ENCODE results near the gene C8G.

C8G gene

GRCh38 chr9:136956604-136957003, 11.6 kb downstream of the C8G start:
- no peak overlapping the region for H3K4me3 ChIP-seq
- no peaks in the 10 kb centered on the region for H3K36me3 ChIP-seq
- no peak overlapping the region for H3K9ac ChIP-seq
- TF ChIP-seq Cebpa-rat (IDR thresholded peaks at IDR 0.05), result no peak
- H3K4me1 ChIP-seq, result peaks cover 0 to 10% (median 5%) of the 10 kb centered on the region in 10 experiments; a peak in 8 of 20 replicates
- H3K4me2 ChIP-seq, result no peak overlapping the region
- no peaks in the 10 kb centered on the region for H3K27me3 ChIP-seq
- H3K9me3 ChIP-seq (replicated peaks in 1 of 11), result peaks cover 0 to 4% (median 0%) of the 10 kb centered on the region in 11 experiments; a peak in 1 of 22 replicates
- H3K27ac ChIP-seq, result no peak overlapping the region
- H4K20me1 ChIP-seq, result no peaks in the 10 kb centered on the region; a peak in 1 of 22 replicates

- H3K27ac ChIP-seq, result no peak overlapping the region
- H3K36me3 ChIP-seq, result no peaks in the 10 kb centered on the region
- no peak for TF ChIP-seq Cebpa-rat (IDR thresholded peaks at IDR 0.05)
- H3K4me2 ChIP-seq, result no peak overlapping the region
- H3K4me1 ChIP-seq, result peaks cover 0 to 10% (median 5%) of the 10 kb centered on the region in 10 experiments; a peak in 8 of 20 replicates
- H3K9ac ChIP-seq, result no peak overlapping the region
- H4K20me1 ChIP-seq, result no peaks in the 10 kb centered on the region; a peak in 1 of 22 replicates
- no peaks in the 10 kb centered on the region for H3K27me3 ChIP-seq
- no peak overlapping the region for H3K4me3 ChIP-seq
- H3K9me3 ChIP-seq (replicated peaks in 1 of 11), result peaks cover 0 to 4% (median 0%) of the 10 kb centered on the region in 11 experiments; a peak in 1 of 22 replicates
Measured at GRCh38 chr9:136957461-136957860, 12.4 kb downstream of the C8G start.

- no peak overlapping the region for H3K4me3 ChIP-seq
- no peaks in the 10 kb centered on the region for H3K27me3 ChIP-seq
- H3K9me3 ChIP-seq (replicated peaks in 1 of 11), result peaks cover 0 to 4% (median 0%) of the 10 kb centered on the region in 11 experiments; a peak in 1 of 22 replicates
- TF ChIP-seq Cebpa-rat (IDR thresholded peaks at IDR 0.05), result no peak
- peaks cover 0 to 10% (median 5%) of the 10 kb centered on the region in 10 experiments; a peak in 8 of 20 replicates for H3K4me1 ChIP-seq
- no peak overlapping the region for H3K27ac ChIP-seq
- H3K9ac ChIP-seq, result no peak overlapping the region
- no peak overlapping the region for H3K4me2 ChIP-seq
- H3K36me3 ChIP-seq, result no peaks in the 10 kb centered on the region
- H4K20me1 ChIP-seq, result no peaks in the 10 kb centered on the region; a peak in 1 of 22 replicates
Measured at GRCh38 chr9:136957901-136958300, 12.9 kb downstream of the C8G start.

GRCh38 chr9:136958473-136958872, 13.4 kb downstream of the C8G start:
- H3K9ac ChIP-seq, result no peak overlapping the region
- no peaks in the 10 kb centered on the region for H3K36me3 ChIP-seq
- no peak overlapping the region for H3K4me3 ChIP-seq
- H3K27ac ChIP-seq, result no peak overlapping the region
- no peaks in the 10 kb centered on the region; a peak in 1 of 22 replicates for H4K20me1 ChIP-seq
- TF ChIP-seq Cebpa-rat (IDR thresholded peaks at IDR 0.05), result no peak
- peaks cover 0 to 10% (median 5%) of the 10 kb centered on the region in 10 experiments; a peak in 8 of 20 replicates for H3K4me1 ChIP-seq
- no peak overlapping the region for H3K4me2 ChIP-seq
- peaks cover 0 to 4% (median 0%) of the 10 kb centered on the region in 11 experiments; a peak in 1 of 22 replicates for H3K9me3 ChIP-seq (replicated peaks in 1 of 11)
- no peaks in the 10 kb centered on the region for H3K27me3 ChIP-seq

GRCh38 chr9:136958898-136959850, 14.1 kb downstream of the C8G start:
- H3K36me3 ChIP-seq, result no peaks in the 10 kb centered on the region
- peak overlapping the region in 4 of 11 experiments; percentile 12 to 55 (median 40); a peak in 5 of 22 replicates for H3K4me2 ChIP-seq
- H3K27me3 ChIP-seq, result no peaks in the 10 kb centered on the region
- H3K27ac ChIP-seq, result no peak overlapping the region
- peaks cover 2 to 10% (median 6%) of the 10 kb centered on the region in 10 experiments; a peak in 13 of 20 replicates for H3K4me1 ChIP-seq
- peaks cover 0 to 4% (median 0%) of the 10 kb centered on the region in 11 experiments; a peak in 1 of 22 replicates for H3K9me3 ChIP-seq (replicated peaks in 1 of 11)
- H3K4me3 ChIP-seq, result no peak overlapping the region
- no peak for TF ChIP-seq Cebpa-rat (IDR thresholded peaks at IDR 0.05)
- no peaks in the 10 kb centered on the region; a peak in 1 of 22 replicates for H4K20me1 ChIP-seq
- H3K9ac ChIP-seq, result peak overlapping the region in 3 of 11 experiments; percentile 15 to 46 (median 24); a peak in 3 of 22 replicates

- no peak overlapping the region for H3K27ac ChIP-seq
- no peak overlapping the region for H3K4me3 ChIP-seq
- no peak for TF ChIP-seq Cebpa-rat (IDR thresholded peaks at IDR 0.05)
- H3K4me1 ChIP-seq, result peaks cover 5 to 11% (median 8%) of the 10 kb centered on the region in 10 experiments; a peak in 15 of 20 replicates
- peak overlapping the region in 5 of 11 experiments; percentile 10 to 55 (median 36); a peak in 6 of 22 replicates for H3K4me2 ChIP-seq
- peak overlapping the region in 2 of 11 experiments; percentile 24 to 46; a peak in 2 of 22 replicates for H3K9ac ChIP-seq
- H4K20me1 ChIP-seq, result no peaks in the 10 kb centered on the region
- no peaks in the 10 kb centered on the region for H3K27me3 ChIP-seq
- H3K9me3 ChIP-seq (replicated peaks in 1 of 11), result peaks cover 0 to 4% (median 0%) of the 10 kb centered on the region in 11 experiments; a peak in 1 of 22 replicates
- H3K36me3 ChIP-seq, result no peaks in the 10 kb centered on the region
Measured at GRCh38 chr9:136960212-136960937, 15.3 kb downstream of the C8G start.

GRCh38 chr9:136960938-136961275, 15.9 kb downstream of the C8G start:
- no peak for TF ChIP-seq Cebpa-rat (IDR thresholded peaks at IDR 0.05)
- Histone ChIP-seq H3K4me2 (no peak overlapping the region), H3K4me1 (peaks cover 9 to 15% (median 11%) of the 10 kb centered on the region in 10 experiments; a peak in 19 of 20 replicates), H3K36me3 (no peaks in the 10 kb centered on the region), H4K20me1 (no peaks in the 10 kb centered on the region), H3K9ac (no peak overlapping the region), H3K27ac (no peak overlapping the region), H3K4me3 (no peak overlapping the region), H3K27me3 (0 out of 22 replicates have a peak, but pooled peaks cover 0 to 3% (median 0%) of the 10 kb centered on the region in 11 experiments), H3K9me3 (replicated peaks in 1 of 11) (peaks cover 0 to 4% (median 0%) of the 10 kb centered on the region in 11 experiments; a peak in 1 of 22 replicates)

GRCh38 chr9:136961279-136962065, 16.4 kb downstream of the C8G start:
- no peak for TF ChIP-seq Cebpa-rat (IDR thresholded peaks at IDR 0.05)
- H3K27me3 ChIP-seq, result 0 out of 22 replicates have a peak, but pooled peaks cover 0 to 4% (median 0%) of the 10 kb centered on the region in 11 experiments

More at GRCh38 chr9:136961279-136962065, 16.4 kb downstream of the C8G start:
- Histone ChIP-seq H4K20me1 (no peaks in the 10 kb centered on the region), H3K4me2 (no peak overlapping the region), H3K27ac (no peak overlapping the region), H3K4me3 (no peak overlapping the region), H3K9me3 (replicated peaks in 1 of 11) (peaks cover 0 to 1% (median 0%) of the 10 kb centered on the region in 11 experiments; a peak in 1 of 22 replicates), H3K4me1 (peaks cover 14 to 20% (median 17%) of the 10 kb centered on the region in 10 experiments), H3K36me3 (no peaks in the 10 kb centered on the region), H3K9ac (no peak overlapping the region)

Data from BLaER1 treated with 17β-estradiol and CSF1 and Interleukin-3, amounts not matched to agents 10 nM and 100 nM (cell line).